Peyer's patch (tissue), 4 donors: Measurements from ENCODE around the gene VAV2.

ENCODE experiments used
- CTCF ChIP-seq, 6 experiments: fragments of 450-650 bp in 4 of 6; fragments of 200-600 bp in 2 of 6; sonication (generic) in 1 of 6; IDR thresholded peaks; one replicate each; pipeline ENCODE4 v1.5.1; 2017 to 2019; ENCODE audit warnings: antibody characterized with exemption in 6 of 6, mild to moderate bottlenecking in 3 of 6, moderate library complexity in 1 of 6
- POLR2A ChIP-seq, 2 donors: fragments of 450-650 bp; IDR thresholded peaks; one replicate each; pipeline ENCODE4 v1.5.1; 2017; ENCODE audit warnings: antibody characterized with exemption in 2 of 2, mild to moderate bottlenecking in 2 of 2, moderate library complexity in 2 of 2

- peak; percentile 91 to 98 (median 95) for TF ChIP-seq CTCF (IDR thresholded peaks at IDR 0.05)
- TF ChIP-seq POLR2A (IDR thresholded peaks at IDR 0.05): no peak
These were observed 199.2 kb downstream of the VAV2 start for GRCh38 chr9:133792721-133793470.
